ENCODE results near the gene NUDT16. TPM values are rescaled to one million over a fixed set of nuclear protein-coding genes. Genes with fewer than 3 reads are reported as not detected.
A peak's percentile ranks its signal among the peaks of the same experiment; 100 is the strongest.

Gene NUDT16
- total RNA-seq (2011; cell fraction: chromatin; rRNA removed; ENCODE audit: low replicate concordance): 8.4 and 13.0 TPM in 2 replicates
- 7.5 and 10.4 TPM in 2 replicates for total RNA-seq (2011; cell fraction: nucleolus; rRNA removed)
- total RNA-seq (2011; cell fraction: nucleoplasm; rRNA removed): 12.8 and 14.5 TPM in 2 replicates
- 8.8 and 10.7 TPM in 2 replicates for total RNA-seq (2014; rRNA removed)
- total RNA-seq (2014; rRNA removed; fragmentation: Illumina TruSeq; extraction: Trizol): 7.5 and 7.6 TPM in 2 replicates
- 7.6 and 7.8 TPM in 2 replicates for total RNA-seq (2015; rRNA removed; fragmentation: Illumina TruSeq; extraction: Trizol)
- 11.1 and 11.2 TPM in 2 replicates for total RNA-seq (2021)
- 6.7 and 7.1 TPM in 2 replicates for polyA plus RNA-seq (2011; rRNA removed)
- 6.5 and 7.8 TPM in 2 replicates for polyA plus RNA-seq (2011; cell fraction: cytosol; rRNA removed)
- polyA plus RNA-seq (2011; cell fraction: nucleus; rRNA removed): 12.2 and 13.5 TPM in 2 replicates
- 6.7 and 8.5 TPM in 2 replicates for polyA plus RNA-seq (2012)
- 8.2 and 8.8 TPM in 2 replicates for polyA plus RNA-seq (2014; fragmentation: Illumina TruSeq; extraction: Trizol)
- polyA plus RNA-seq (2014; fragmentation: Nextera tagmentation; extraction: Ambion mirVana): 1 to 10 TPM; 1.5 to 1.9 TPM
- polyA plus RNA-seq (2014; rRNA removed): 9.7 and 11.4 TPM in 2 replicates
- 5.6 and 8.1 TPM in 2 replicates for polyA minus RNA-seq (2011; rRNA and poly(A)+ RNA removed)
- polyA minus RNA-seq (2011; cell fraction: cytosol; rRNA and poly(A)+ RNA removed): 3.3 and 4.9 TPM in 2 replicates
- 11.3 and 15.4 TPM in 2 replicates for polyA minus RNA-seq (2011; cell fraction: nucleus; rRNA and poly(A)+ RNA removed)
- percentile 90 among the genes with signal in this experiment for Bru-seq, nascent RNA
- BruChase-seq, experiment 1, labeled RNA remaining after a 2-hour chase: percentile 73 among the genes with signal in this experiment
- percentile 79 among the genes with signal in this experiment for BruChase-seq, experiment 2, labeled RNA remaining after a 6-hour chase
- long read RNA-seq, experiment 1, full-length matches to known transcripts: 21 of 42 reads
- long read RNA-seq, experiment 1, partial matches to known transcripts: 7 of 42 reads
- long read RNA-seq, experiment 1, other reads (novel, unspliced or antisense): 14 of 42 reads
- long read RNA-seq, experiment 2, full-length matches to known transcripts: 26 of 47 reads
- long read RNA-seq, experiment 2, partial matches to known transcripts: 6 of 47 reads
- long read RNA-seq, experiment 2, other reads (novel, unspliced or antisense): 15 of 47 reads
- long read RNA-seq, experiment 3, full-length matches to known transcripts: 6 of 8 reads
- long read RNA-seq, experiment 3, partial matches to known transcripts: 0 of 8 reads
- long read RNA-seq, experiment 3, other reads (novel, unspliced or antisense): 2 of 8 reads

DNA sequence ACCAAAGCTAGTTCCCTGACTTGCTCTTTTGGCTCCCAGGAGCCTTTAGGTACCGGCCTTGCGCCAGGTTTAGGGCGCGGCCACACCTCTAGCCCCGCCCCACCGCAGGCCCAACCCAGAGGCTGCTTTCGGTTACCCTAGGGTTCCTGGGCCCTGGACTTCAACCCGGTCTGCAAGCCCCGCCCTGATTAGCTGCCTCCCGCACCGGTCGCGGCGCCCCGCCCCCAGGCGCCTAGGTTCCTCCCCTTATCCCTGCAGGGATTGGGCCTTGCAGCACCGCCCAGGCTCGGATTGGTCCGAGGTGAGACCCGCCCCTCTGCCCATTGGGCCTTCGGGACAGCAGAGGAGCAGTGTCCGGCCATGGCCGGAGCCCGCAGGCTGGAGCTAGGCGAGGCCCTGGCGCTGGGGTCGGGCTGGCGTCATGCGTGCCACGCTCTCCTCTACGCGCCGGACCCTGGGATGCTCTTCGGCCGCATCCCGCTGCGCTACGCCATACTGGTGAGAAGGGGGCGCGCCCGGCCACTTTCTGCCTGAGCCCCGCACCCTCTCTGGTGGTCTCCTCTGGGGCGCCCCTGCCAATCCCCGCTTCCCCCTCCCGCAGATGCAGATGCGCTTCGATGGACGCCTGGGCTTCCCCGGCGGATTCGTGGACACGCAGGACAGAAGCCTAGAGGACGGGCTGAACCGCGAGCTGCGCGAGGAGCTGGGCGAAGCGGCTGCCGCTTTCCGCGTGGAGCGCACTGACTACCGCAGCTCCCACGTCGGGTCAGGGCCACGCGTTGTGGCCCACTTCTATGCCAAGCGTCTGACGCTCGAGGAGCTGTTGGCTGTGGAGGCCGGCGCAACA is at the start of gene NUDT16:
Gene NUDT16, plus strand, starts transcription at position 330 of the 847 bp plus-strand sequence. Its CDS starts 31 bp downstream, at position 361.
- H3K4me1 ChIP-seq (replicated peaks in 1 of 2; ENCODE audit: control insufficient read depth in 2 of 2, insufficient read depth in 2 of 2, low read length in 2 of 2): peaks cover 0 to 7% of the 10 kb centered on the region in 2 experiments; a peak in 1 of 5 replicates
- BruUV-seq (replicated peaks): no TSS peak
- H3K79me2 ChIP-seq (ENCODE audit: control insufficient read depth, insufficient read depth, low read length): peaks cover 12% of the 10 kb centered on the region; the same call in 2 of the 3 replicates
- peaks cover 14% of the 10 kb centered on the region; the same call in 2 of the 3 replicates for H3K36me3 ChIP-seq (ENCODE audit: control insufficient read depth, insufficient read depth, low read length)
- H3K9ac ChIP-seq (ENCODE audit: insufficient read depth in 1 of 2, low read depth in 2 of 2, low read length in 2 of 2): peak within 1 kb of the TSS; percentile 87 to 94
- H3K4me2 ChIP-seq (ENCODE audit: insufficient read depth, low read length): peak within 1 kb of the TSS; percentile 84
- H3K4me3 ChIP-seq: peak within 1 kb of the TSS; percentile 82
- H3K9me1 ChIP-seq (ENCODE audit: control insufficient read depth, insufficient read depth, low read length): no peaks in the 10 kb centered on the region
- DNase-seq (ENCODE audit: extremely low read depth in 1 of 4, low spot score in 3 of 4) (peak; percentile 94 to 97 (median 94)), FAIRE-seq (peak; percentile 98), ATAC-seq (peak; percentile 99)
- no peaks in the 10 kb centered on the region for H4K20me1 ChIP-seq (replicated peaks; ENCODE audit: control insufficient read depth, insufficient read depth, low read length)
- ChIA-PET POLR2A (interaction anchor here (0.6 to 1.8 kb wide), 6 partner anchors 13 to 314 kb away, joined by 3 to 8 read pairs (median 4); no protein-coding TSS in a partner anchor), CTCF (ENCODE audit: low intra/inter-chr PET ratio) (interaction anchor here (0.5 kb wide), 1 partner anchor 1036 kb away, joined by 3 read pairs; no protein-coding TSS in a partner anchor)
- H2AFZ ChIP-seq (ENCODE audit: low read depth, low read length): peak within 1 kb of the TSS; percentile 92
- H3K9me3 ChIP-seq (replicated peaks; ENCODE audit: control insufficient read depth, insufficient read depth, low read depth, low read length): no peaks in the 10 kb centered on the region
- H3K27me3 ChIP-seq (ENCODE audit: control insufficient read depth in 2 of 2, insufficient read depth in 2 of 2, low read length in 2 of 2): no peaks in the 10 kb centered on the region
- WGBS (ENCODE audit: insufficient coverage, low coverage, missing lambda C conversion rate): under 1% methylated on average over 36 of the region's 73 CpGs
- intact Hi-C loops (cut with micrococcal nuclease): no loop called here
- H3K27ac ChIP-seq (ENCODE audit: extremely low read depth, low read depth, low read length): peak within 1 kb of the TSS; percentile 75
- in situ Hi-C loops (cut with MboI): no loop called here
- TF ChIP-seq EZH2 (IDR thresholded peaks at IDR 0.05; ENCODE audit: borderline replicate concordance, low read depth, low read length) (no peak), KLF13 (tag; IDR thresholded peaks at IDR 0.05; ENCODE audit: borderline replicate concordance, low read depth) (no peak), OTX1 (CRISPR knock-in tag; IDR thresholded peaks at IDR 0.05) (no peak), MAZ (CRISPR knock-in tag; conservative IDR thresholded peaks at IDR 0.05 in 1 of 2, IDR thresholded peaks at IDR 0.05 in 1 of 2) (0 out of 4 replicates have a peak, but pooled peaks of 1 of the 2 experiments have one; percentile 26), KDM4B (IDR thresholded peaks at IDR 0.05; ENCODE audit: borderline replicate concordance in 2 of 2, low read depth in 1 of 2) (no peak), MTA1 (IDR thresholded peaks at IDR 0.05; ENCODE audit: borderline replicate concordance) (no peak), RBM14 (IDR thresholded peaks at IDR 0.05; ENCODE audit: borderline replicate concordance, insufficient read depth, low read depth, low read length) (no peak), SRSF3 (IDR thresholded peaks at IDR 0.05; ENCODE audit: insufficient read depth, low read length) (no peak), ZNF347 (CRISPR knock-in tag; IDR thresholded peaks at IDR 0.05; ENCODE audit: low read depth) (no peak), ILF3 (IDR thresholded peaks at IDR 0.05; ENCODE audit: borderline replicate concordance) (no peak), TCF7 (IDR thresholded peaks at IDR 0.05; ENCODE audit: borderline replicate concordance) (no peak)
- TF ChIP-seq, protein P1, sequence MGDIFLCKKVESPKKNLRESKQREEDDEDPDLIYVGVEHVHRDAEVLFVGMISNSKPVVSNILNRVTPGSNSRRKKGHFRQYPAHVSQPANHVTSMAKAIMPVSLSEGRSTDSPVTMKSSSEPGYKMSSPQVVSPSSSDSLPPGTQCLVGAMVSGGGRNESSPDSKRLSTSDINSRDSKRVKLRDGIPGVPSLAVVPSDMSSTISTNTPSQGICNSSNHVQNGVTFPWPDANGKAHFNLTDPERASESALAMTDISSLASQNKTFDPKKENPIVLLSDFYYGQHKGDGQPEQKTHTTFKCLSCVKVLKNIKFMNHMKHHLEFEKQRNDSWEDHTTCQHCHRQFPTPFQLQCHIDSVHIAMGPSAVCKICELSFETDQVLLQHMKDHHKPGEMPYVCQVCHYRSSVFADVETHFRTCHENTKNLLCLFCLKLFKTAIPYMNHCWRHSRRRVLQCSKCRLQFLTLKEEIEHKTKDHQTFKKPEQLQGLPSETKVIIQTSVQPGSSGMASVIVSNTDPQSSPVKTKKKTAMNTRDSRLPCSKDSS (IDR thresholded peaks at IDR 0.05; ENCODE audit: low read depth, partially characterized antibody): no peak
- TF ChIP-seq, protein P2, sequence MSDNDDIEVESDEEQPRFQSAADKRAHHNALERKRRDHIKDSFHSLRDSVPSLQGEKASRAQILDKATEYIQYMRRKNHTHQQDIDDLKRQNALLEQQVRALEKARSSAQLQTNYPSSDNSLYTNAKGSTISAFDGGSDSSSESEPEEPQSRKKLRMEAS (CRISPR knock-in tag; IDR thresholded peaks at IDR 0.05): peak; percentile 56

Data from K562 (cell line).